Activated T-cell treated with anti-CD3 and anti-CD28 coated beads, Interleukin-2, amount 50 U/mL, for 4 hours (primary cell): ENCODE results near the gene UCP3. TPM values are rescaled to one million over a fixed set of nuclear protein-coding genes. Genes with fewer than 3 reads are reported as not detected.

Experiments used
- ATAC-seq, 2 donors: fragments of 200-7000 bp; cut with Tn5 transposase; one replicate each; pipeline ENCODE4 v1.10.0; 2021
- DNase-seq: peaks from one replicate; pipeline ENCODE4 v3.0.0-alpha.2; 2020
- H3K27me3 Mint-ChIP-seq: one replicate; pipeline ENCODE4 v1.8.0; 2021; ENCODE audit warnings: low read depth, mixed read lengths
- H3K36me3 Mint-ChIP-seq: one replicate; pipeline ENCODE4 v1.8.0; 2022; ENCODE audit warnings: mixed read lengths; ENCODE audit not compliant: insufficient read depth
- H3K4me1 Mint-ChIP-seq: one replicate; pipeline ENCODE4 v1.8.0; 2021; ENCODE audit warnings: low read depth, mixed read lengths
- H3K4me3 Mint-ChIP-seq: one replicate; pipeline ENCODE4 v1.8.0; 2021; ENCODE audit warnings: mild to moderate bottlenecking, moderate library complexity, mixed read lengths
- H3K9me3 Mint-ChIP-seq: one replicate; pipeline ENCODE4 v1.8.0; 2021; ENCODE audit warnings: mixed read lengths
- total RNA-seq, 3 donors: library from RNA; stranded (reverse); gene quantifications; one replicate each; pipeline ENCODE4 v1.2.1, GENCODE V29; 2021

The UCP3 gene
- total RNA-seq, 3 donors from 2014 or later = 1.3 to 2.6 (median 1.7) TPM

DNA sequence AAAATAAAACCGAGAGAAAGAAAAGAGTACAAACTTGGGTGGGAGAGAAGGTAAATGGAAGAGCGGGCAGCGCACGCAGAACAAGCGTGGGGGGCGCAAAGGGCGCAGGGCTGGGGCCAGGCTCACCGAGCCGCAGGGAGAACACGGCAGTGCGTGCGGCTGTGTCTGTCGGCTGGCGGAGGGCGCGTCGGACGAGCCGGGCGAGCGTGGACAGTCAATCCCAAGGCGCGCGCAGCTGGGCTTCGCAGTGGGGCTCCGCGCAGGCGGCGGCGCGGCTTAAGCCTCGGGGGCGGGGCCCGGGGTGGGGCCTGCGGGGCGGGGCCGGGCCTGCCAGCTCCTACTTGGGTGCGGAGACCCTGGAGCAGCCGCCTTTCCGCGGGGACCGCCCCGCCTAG is 26.3 kb downstream of the UCP3 start, which contains the start of gene UCP2:
Gene UCP2 (minus strand): TSS at position 249 of the 395 bp plus-strand sequence. CDS start 4,465 bp downstream, outside the sequence.
- Mint-ChIP-seq H3K4me3 (peak within 1 kb of the TSS; percentile 90), H3K36me3 (peaks cover 31% of the 10 kb centered on the region), H3K4me1 (peaks cover 61% of the 10 kb centered on the region), H3K27me3 (no peaks in the 10 kb centered on the region), H3K9me3 (no peaks in the 10 kb centered on the region)
- ATAC-seq (peak; percentile 75 to 78), DNase-seq (peak; percentile 69)

DNA sequence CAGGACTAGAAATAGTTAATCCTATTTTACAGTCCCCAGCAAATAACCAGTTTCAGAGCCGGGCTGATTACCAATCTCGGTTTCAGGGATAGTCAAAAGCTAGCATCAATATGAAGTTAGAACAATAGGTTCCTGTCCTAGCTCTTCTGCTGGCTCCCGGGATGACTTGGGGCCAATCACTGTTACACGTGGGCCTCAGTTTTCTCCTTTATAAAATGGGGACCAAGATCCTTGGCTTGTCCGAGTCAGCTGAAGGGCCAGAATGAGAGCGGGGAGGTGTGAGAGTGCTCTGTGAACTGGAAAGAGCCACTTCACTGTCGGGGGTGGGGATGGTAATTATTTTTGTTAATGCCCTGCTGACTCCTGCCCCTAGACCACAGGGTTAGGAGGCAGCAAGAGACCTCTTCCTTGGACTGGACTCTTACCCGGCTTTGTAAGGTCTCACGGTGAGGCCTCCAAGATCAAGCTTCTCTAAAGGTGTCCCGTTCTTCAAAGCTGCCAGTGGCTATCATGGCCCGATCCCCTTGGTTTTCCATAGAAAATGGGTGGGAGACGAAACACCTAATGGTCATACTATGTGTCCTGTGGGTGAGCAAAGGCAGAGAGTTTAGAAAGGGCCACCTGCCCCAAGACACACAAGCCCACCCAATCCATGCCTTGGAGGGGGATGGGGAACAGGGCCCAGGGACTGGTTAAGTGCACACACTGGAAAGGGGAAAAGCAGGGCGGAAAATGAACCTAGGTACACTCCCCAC is 27.7 kb downstream of the UCP3 start:
- H3K36me3 Mint-ChIP-seq = peaks cover 43% of the 10 kb centered on the region
- H3K27me3 Mint-ChIP-seq = no peaks in the 10 kb centered on the region
- peaks cover 74% of the 10 kb centered on the region for H3K4me1 Mint-ChIP-seq
- H3K9me3 Mint-ChIP-seq = no peaks in the 10 kb centered on the region
- ATAC-seq (no peak), DNase-seq (no peak)
- peak overlapping the region; percentile 90 for H3K4me3 Mint-ChIP-seq

DNA sequence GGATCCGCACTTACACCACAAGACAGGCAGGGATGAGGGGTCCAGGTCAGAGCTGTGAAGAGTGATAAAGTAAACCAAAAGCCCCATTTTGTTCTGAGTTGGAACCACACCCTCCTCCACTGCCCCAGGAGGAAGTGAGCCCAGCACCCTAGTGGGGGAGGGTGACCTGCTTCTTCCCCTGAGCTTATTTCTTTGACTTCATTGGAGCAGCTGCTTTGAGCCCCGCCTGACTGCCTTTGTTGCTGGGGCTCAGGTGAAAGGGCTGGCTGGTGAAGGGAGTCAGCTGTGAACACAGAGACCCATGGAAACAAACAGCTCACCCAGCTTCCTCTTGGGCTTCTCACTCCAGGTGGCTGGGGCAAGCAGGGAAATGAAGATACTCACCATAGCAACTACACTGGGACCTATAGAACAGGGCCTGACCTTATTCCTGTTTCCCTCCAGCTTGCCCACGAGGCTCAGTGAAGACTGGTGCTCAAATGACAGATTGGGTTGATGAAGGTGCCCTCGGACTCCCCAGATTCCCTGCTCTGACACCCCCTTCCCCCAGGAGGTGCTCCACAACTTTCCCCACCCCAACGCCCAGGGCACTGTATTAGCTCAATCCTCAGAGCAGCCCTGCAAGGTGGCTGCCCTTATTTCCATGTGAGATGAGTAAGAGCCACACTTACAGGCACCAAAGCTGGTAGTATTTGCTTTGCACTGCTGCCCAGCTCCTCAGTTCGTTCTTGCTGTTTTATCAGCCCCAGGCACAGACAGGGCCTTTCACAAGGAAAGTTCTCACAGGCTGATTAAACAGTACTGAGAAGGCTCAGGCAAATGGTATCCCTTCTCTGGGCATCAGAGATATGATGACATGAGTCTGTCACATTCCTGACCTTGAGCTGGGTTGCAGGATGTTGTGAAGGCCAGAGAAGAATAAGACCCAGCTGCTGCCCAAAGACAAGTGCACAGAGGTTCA is 28.6 kb downstream of the UCP3 start:
- peak; percentile 64 for DNase-seq
- Mint-ChIP-seq H3K4me3 (peak overlapping the region; percentile 90), H3K27me3 (no peaks in the 10 kb centered on the region), H3K36me3 (peaks cover 50% of the 10 kb centered on the region), H3K9me3 (no peaks in the 10 kb centered on the region), H3K4me1 (peaks cover 80% of the 10 kb centered on the region)
- ATAC-seq = peak; percentile 11 to 12

DNA sequence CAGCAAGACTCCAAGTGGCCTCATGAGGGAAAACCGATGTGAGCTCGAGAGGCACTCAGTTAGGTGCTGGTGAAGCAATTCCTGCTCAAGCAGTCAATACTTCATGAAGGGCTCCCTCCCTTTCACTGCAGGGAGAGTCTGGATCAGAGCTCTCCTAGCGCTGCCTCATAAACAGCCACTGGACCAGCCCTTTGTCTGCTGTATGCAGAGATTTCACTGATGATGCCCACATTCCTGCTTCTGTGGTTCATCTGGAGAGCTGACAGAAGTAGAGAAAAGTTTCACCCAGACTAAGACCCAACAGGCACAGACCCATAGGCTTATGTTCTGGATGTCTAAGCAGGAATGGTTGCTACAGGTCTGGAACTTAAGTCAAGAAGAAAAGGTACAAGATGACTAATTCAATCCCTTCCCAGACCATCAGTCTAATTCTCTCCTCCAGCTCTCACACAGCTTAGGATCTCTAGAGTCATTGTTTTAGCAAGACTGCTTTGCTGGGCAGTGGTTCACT is 30.3 kb downstream of the UCP3 start:
- ATAC-seq (no peak), DNase-seq (no peak)
- H3K36me3 Mint-ChIP-seq = peaks cover 61% of the 10 kb centered on the region
- no peaks in the 10 kb centered on the region for H3K9me3 Mint-ChIP-seq
- H3K27me3 Mint-ChIP-seq = no peaks in the 10 kb centered on the region
- peaks cover 86% of the 10 kb centered on the region for H3K4me1 Mint-ChIP-seq
- H3K4me3 Mint-ChIP-seq = peak overlapping the region; percentile 65

GRCh38 chr11:73977856-73978519 is 30.9 kb downstream of the UCP3 start:
- DNase-seq = no peak
- peaks cover 61% of the 10 kb centered on the region for H3K36me3 Mint-ChIP-seq
- no peaks in the 10 kb centered on the region for H3K9me3 Mint-ChIP-seq
- no peak for ATAC-seq
- peak overlapping the region; percentile 65 for H3K4me3 Mint-ChIP-seq
- peaks cover 88% of the 10 kb centered on the region for H3K4me1 Mint-ChIP-seq
- no peaks in the 10 kb centered on the region for H3K27me3 Mint-ChIP-seq

DNA sequence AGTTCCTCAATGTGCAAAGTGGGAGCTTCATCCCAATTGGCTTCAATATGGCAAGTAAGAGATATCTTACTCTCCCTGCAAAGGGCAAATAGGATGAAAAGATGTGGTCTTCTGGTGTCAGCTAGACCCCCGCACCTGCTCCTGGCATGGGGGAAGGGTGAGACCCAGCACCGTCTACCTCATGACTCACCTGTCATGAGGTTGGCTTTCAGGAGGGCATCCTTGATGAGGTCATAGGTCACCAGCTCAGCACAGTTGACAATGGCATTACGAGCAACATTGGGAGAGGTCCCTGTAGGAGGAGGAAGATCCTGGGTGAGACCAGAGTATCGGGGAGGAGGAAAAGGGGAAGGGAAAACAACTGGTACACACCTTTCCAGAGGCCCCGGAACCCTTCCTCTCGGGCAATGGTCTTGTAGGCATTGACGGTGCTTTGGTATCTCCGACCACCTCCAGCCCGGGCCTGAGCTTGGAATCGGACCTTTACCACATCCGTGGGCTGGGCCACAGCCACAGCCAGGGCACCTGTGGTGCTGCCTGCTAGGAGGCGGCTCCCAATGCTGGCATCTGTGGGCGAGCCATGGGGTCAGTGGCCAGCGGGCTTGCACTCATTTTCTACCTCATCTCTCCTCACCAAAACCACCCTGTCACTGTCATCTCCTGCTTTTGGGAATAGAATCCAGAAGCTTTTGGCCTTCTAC is 32.3 kb downstream of the UCP3 start:
- H3K27me3 Mint-ChIP-seq = no peaks in the 10 kb centered on the region
- H3K4me1 Mint-ChIP-seq = peaks cover 97% of the 10 kb centered on the region
- ATAC-seq (no peak), DNase-seq (no peak)
- H3K4me3 Mint-ChIP-seq = peak overlapping the region; percentile 56
- peaks cover 56% of the 10 kb centered on the region for H3K36me3 Mint-ChIP-seq
- H3K9me3 Mint-ChIP-seq = no peaks in the 10 kb centered on the region

- no peaks in the 10 kb centered on the region for H3K27me3 Mint-ChIP-seq
- peaks cover 48% of the 10 kb centered on the region for H3K36me3 Mint-ChIP-seq
- DNase-seq (no peak), ATAC-seq (no peak)
- peaks cover 96% of the 10 kb centered on the region for H3K4me1 Mint-ChIP-seq
- H3K9me3 Mint-ChIP-seq = no peaks in the 10 kb centered on the region
- no peak overlapping the region for H3K4me3 Mint-ChIP-seq
Observed at GRCh38 chr11:73975479-73975757, 33.5 kb downstream of the UCP3 start.

DNA sequence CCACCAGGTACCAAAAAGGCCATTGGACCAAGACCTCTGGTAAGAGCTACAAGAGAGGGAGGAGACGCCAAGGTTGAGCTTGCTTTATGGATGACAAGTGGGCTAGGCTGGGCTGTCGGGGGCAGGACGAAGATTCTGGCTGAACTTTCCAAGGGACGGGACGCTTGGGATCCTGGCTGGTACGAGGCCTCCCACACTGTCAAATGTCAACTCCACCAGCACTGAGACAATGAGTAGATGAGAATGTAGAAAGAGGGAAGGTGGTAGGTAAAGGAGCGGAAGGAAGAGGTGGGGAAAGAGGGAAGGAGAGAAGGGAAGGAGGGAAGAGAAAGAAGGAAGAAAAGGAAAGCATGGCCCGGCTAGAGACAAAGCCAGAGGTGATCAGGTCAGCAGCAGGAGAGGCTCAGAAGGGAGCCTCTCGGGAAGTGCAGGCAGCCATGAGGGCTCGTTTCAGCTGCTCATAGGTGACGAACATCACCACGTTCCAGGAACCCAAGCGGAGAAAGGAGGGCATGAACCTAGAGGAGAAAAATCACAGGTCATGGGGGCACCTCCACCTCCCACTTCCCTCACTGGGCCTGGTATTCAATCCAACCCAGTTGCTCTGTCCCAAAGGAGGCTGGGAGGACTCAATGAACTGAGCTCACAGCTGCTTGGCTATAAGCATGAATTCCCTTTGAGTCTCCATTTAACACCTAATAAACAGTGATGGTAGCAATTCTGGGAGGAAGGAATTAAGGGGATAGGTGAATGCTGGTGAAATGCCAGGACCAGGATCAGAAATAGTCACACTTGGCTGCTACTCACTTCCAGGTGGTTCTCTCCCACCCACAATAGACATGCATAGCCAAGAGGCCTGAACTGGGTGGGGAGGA is 34.0 kb downstream of the UCP3 start:
- Mint-ChIP-seq H3K4me3 (peak overlapping the region; percentile 33), H3K36me3 (peaks cover 45% of the 10 kb centered on the region), H3K27me3 (no peaks in the 10 kb centered on the region), H3K4me1 (peaks cover 96% of the 10 kb centered on the region), H3K9me3 (no peaks in the 10 kb centered on the region)
- ATAC-seq (no peak), DNase-seq (no peak)

DNA sequence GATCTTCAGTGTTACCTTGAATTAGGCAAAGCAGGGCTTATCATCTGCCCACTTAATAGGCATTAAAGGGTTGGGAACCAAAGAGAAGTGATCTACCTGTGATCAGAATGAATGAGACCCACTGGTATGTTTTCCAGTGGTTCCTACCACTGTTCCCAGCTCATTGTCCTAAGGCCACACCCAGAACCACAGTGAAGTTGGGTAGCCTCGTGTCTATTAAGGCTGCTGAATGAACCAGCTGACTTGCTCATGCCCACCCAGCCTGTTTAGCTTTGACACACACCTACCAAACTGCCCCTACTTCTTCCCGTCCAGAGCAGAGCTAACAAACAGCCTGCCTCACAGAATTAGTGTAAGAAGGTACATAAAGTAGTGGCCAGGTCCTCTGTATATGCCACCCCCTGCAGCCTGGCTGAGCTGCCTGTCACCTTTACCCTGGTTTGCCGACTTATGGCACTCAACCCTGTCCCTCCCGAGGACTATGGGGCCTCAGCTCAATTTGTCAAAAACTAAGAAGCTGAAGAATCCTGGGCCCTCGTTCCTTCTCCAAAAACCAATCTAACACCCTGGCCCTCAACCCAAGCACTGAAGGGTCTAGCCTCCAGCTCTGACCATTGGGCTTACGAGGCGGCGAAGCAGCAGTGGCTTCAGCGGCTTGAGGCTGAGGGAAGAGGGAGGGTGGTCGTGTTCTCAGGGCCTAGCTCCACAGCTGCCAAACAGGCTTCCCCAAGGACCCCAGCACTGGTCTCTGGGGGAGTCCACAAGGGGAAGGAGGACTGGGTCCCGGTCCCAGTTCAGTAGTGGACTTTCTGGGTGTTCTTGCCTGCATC is 36.0 kb downstream of the UCP3 start:
- Mint-ChIP-seq H3K4me3 (no peak overlapping the region), H3K36me3 (peaks cover 31% of the 10 kb centered on the region), H3K27me3 (no peaks in the 10 kb centered on the region), H3K9me3 (no peaks in the 10 kb centered on the region), H3K4me1 (peaks cover 97% of the 10 kb centered on the region)
- DNase-seq = no peak
- no peak for ATAC-seq

GRCh38 chr11:73972187-73972586 is 36.7 kb downstream of the UCP3 start:
- Mint-ChIP-seq H3K4me1 (peaks cover 96% of the 10 kb centered on the region), H3K27me3 (no peaks in the 10 kb centered on the region), H3K9me3 (no peaks in the 10 kb centered on the region), H3K4me3 (no peak overlapping the region), H3K36me3 (peaks cover 25% of the 10 kb centered on the region)
- DNase-seq (no peak), ATAC-seq (no peak)

DNA sequence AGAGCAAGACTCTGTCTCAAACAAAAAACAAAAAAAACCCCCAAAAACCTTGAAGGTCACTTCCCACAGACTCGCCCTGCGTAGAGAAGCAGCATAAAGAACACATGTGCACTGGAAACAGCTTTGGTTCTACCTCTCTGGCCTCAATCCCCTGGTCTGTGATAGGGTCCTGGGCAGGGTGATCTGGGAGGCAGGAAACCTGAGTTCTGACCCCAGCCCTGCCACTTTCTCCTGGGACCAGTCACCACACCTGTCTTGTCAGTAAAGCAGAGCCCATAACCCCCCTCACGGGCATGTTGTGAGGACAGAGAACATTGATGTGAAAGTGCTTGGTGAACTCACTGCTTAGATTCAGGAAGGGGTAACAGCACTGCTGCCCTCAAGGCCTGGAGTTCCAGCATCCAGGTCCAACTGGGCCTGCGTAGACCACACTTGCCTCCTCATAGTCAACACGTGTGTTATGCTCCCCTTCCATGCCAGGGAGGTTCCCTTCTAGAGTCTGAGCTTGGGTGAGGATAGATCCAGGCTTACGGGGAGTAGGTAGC is 37.6 kb downstream of the UCP3 start:
- no peak for ATAC-seq
- no peaks in the 10 kb centered on the region for H3K27me3 Mint-ChIP-seq
- no peak for DNase-seq
- H3K9me3 Mint-ChIP-seq = no peaks in the 10 kb centered on the region
- H3K4me1 Mint-ChIP-seq = peaks cover 86% of the 10 kb centered on the region
- no peak overlapping the region for H3K4me3 Mint-ChIP-seq
- peaks cover 18% of the 10 kb centered on the region for H3K36me3 Mint-ChIP-seq
